WTC11 (cell line): ENCODE results near the gene TPTE2. TPM values are rescaled to one million over a fixed set of nuclear protein-coding genes. Genes with fewer than 3 reads are reported as not detected.

Experiments used
- ATAC-seq: fragments of 200-7000 bp; cut with Tn5 transposase; 2 replicates; pipeline ENCODE4 v1.10.0; 2021; ENCODE audit warnings: mild to moderate bottlenecking, moderate library complexity
- CTCF ChIA-PET: fragments of 300-600 bp; sonication (Branson Sonifier 250); formaldehyde crosslinking; loops from one replicate; lab custom pipeline; 2021; ENCODE audit warnings: antibody characterized with exemption; lab: Charles Lee
- POLR2A ChIA-PET: fragments of 350-600 bp; sonication (Branson Sonifier 250); formaldehyde crosslinking; loops from one replicate; lab custom pipeline; 2021; ENCODE audit warnings: antibody characterized with exemption; lab: Charles Lee
- DNase-seq: peaks from one replicate; pipeline ENCODE4 v3.0.0; 2021; ENCODE audit warnings: low spot score
- H3K27ac Mint-ChIP-seq: 2 replicates; pipeline ENCODE4 v1.8.0; 2021; ENCODE audit warnings: mixed read lengths
- H3K27me3 Mint-ChIP-seq: 2 replicates; pipeline ENCODE4 v1.8.0; 2021; ENCODE audit warnings: low read depth, mild to moderate bottlenecking, moderate library complexity, mixed read lengths
- H3K36me3 Mint-ChIP-seq: 2 replicates; pipeline ENCODE4 v1.8.0; 2021; ENCODE audit warnings: mixed read lengths
- H3K4me1 Mint-ChIP-seq: 2 replicates; pipeline ENCODE4 v1.8.0; 2022; ENCODE audit warnings: mixed read lengths
- H3K4me3 Mint-ChIP-seq: 2 replicates; pipeline ENCODE4 v1.8.0; 2021; ENCODE audit warnings: mild to moderate bottlenecking, moderate library complexity, mixed read lengths
- H3K9me3 Mint-ChIP-seq: 2 replicates; pipeline ENCODE4 v1.8.0; 2021; ENCODE audit warnings: mixed read lengths
- AFF4 ChIP-seq: sonication (generic); formaldehyde crosslinking; IDR thresholded peaks from 2 replicates; pipeline ENCODE4 v1.8.1; 2023; ENCODE audit warnings: mild to moderate bottlenecking, missing genetic modification reagents, borderline replicate concordance
- AR ChIP-seq: fragments of 250-450 bp; sonication (Bioruptor Pico); IDR thresholded peaks from 2 replicates; pipeline ENCODE4 v1.9.0; 2021; ENCODE audit warnings: mild to moderate bottlenecking
- ESRRA ChIP-seq: sonication (generic); formaldehyde crosslinking; IDR thresholded peaks from 2 replicates; pipeline ENCODE4 v1.8.1; 2022; ENCODE audit warnings: mild to moderate bottlenecking, missing genetic modification reagents, borderline replicate concordance
- HMGA2 ChIP-seq: fragments of 250-450 bp; sonication (Bioruptor Pico); IDR thresholded peaks from 2 replicates; pipeline ENCODE4 v1.4.0; 2021; ENCODE audit warnings: mild to moderate bottlenecking, moderate library complexity
- MYBL2 ChIP-seq: sonication (generic); formaldehyde crosslinking; IDR thresholded peaks from 2 replicates; pipeline ENCODE4 v1.8.1; 2023; ENCODE audit warnings: mild to moderate bottlenecking, moderate library complexity, missing genetic modification reagents
- NR3C1 ChIP-seq: sonication (generic); formaldehyde crosslinking; conservative IDR thresholded peaks from 2 replicates; pipeline ENCODE4 v1.8.1; 2023; ENCODE audit warnings: low read depth, mild to moderate bottlenecking, missing genetic modification reagents
- PRRX2 ChIP-seq: fragments of 250-450 bp; sonication (Bioruptor Pico); IDR thresholded peaks from 2 replicates; pipeline ENCODE4 v1.8.0; 2021; ENCODE audit warnings: mild to moderate bottlenecking
- USF2 ChIP-seq: sonication (generic); formaldehyde crosslinking; IDR thresholded peaks from 2 replicates; pipeline ENCODE4 v1.8.1; 2023; ENCODE audit warnings: mild to moderate bottlenecking, missing genetic modification reagents, moderate library complexity
- ZBTB21 ChIP-seq: sonication (generic); formaldehyde crosslinking; IDR thresholded peaks from 2 replicates; pipeline ENCODE4 v1.8.1; 2023; ENCODE audit warnings: mild to moderate bottlenecking, missing genetic modification reagents, borderline replicate concordance
- ZNF219 ChIP-seq: sonication (generic); formaldehyde crosslinking; IDR thresholded peaks from 2 replicates; pipeline ENCODE4 v1.8.0; 2023; ENCODE audit warnings: missing genetic modification reagents, mild to moderate bottlenecking, borderline replicate concordance
- ZNF416 ChIP-seq: fragments of 250-450 bp; sonication (Bioruptor Pico); IDR thresholded peaks from 2 replicates; pipeline ENCODE4 v1.9.0; 2021; ENCODE audit warnings: mild to moderate bottlenecking, inconsistent platforms
- ZNF425 ChIP-seq: fragments of 250-450 bp; sonication (Bioruptor Pico); conservative IDR thresholded peaks from 2 replicates; pipeline ENCODE4 v1.9.0; 2021; ENCODE audit warnings: mild to moderate bottlenecking
- total RNA-seq: library from RNA; stranded (reverse); gene quantifications from 3 replicates; pipeline ENCODE4 v1.2.3, GENCODE V29; 2021
- TF ChIP-seq, protein P1 (sequence below): sonication (generic); formaldehyde crosslinking; IDR thresholded peaks from 2 replicates; pipeline ENCODE4 v1.8.0; 2023; ENCODE audit warnings: mild to moderate bottlenecking, missing genetic modification reagents
- TF ChIP-seq, protein P2 (sequence below): sonication (generic); formaldehyde crosslinking; IDR thresholded peaks from 2 replicates; pipeline ENCODE4 v1.8.0; 2022; ENCODE audit warnings: mild to moderate bottlenecking, missing genetic modification reagents
- TF ChIP-seq, protein P3 (sequence below): fragments of 250-450 bp; sonication (Bioruptor Pico); IDR thresholded peaks from 2 replicates; pipeline ENCODE4 v1.9.0; 2021; ENCODE audit warnings: mild to moderate bottlenecking, borderline replicate concordance
- TF ChIP-seq, protein P4 (sequence below): sonication (generic); formaldehyde crosslinking; IDR thresholded peaks from 2 replicates; pipeline ENCODE4 v1.8.1; 2022; ENCODE audit warnings: missing genetic modification reagents, borderline replicate concordance

Gene TPTE2
- total RNA-seq, 1 experiment from 2014 or later: not detected

GRCh38 chr13:19519049-19519448, 42.3 kb downstream of the TPTE2 start:
- Mint-ChIP-seq H3K27ac (no peak overlapping the region), H3K4me1 (no peaks in the 10 kb centered on the region), H3K36me3 (peaks cover 55% of the 10 kb centered on the region), H3K9me3 (peaks cover 81% of the 10 kb centered on the region), H3K4me3 (no peak overlapping the region), H3K27me3 (peaks cover 3% of the 10 kb centered on the region; the same call in 1 of the 2 replicates)
- CTCF ChIA-PET: no interaction called here
- no peak for DNase-seq
- POLR2A ChIA-PET: no interaction called here
- ATAC-seq: no peak
- TF ChIP-seq, protein P1, sequence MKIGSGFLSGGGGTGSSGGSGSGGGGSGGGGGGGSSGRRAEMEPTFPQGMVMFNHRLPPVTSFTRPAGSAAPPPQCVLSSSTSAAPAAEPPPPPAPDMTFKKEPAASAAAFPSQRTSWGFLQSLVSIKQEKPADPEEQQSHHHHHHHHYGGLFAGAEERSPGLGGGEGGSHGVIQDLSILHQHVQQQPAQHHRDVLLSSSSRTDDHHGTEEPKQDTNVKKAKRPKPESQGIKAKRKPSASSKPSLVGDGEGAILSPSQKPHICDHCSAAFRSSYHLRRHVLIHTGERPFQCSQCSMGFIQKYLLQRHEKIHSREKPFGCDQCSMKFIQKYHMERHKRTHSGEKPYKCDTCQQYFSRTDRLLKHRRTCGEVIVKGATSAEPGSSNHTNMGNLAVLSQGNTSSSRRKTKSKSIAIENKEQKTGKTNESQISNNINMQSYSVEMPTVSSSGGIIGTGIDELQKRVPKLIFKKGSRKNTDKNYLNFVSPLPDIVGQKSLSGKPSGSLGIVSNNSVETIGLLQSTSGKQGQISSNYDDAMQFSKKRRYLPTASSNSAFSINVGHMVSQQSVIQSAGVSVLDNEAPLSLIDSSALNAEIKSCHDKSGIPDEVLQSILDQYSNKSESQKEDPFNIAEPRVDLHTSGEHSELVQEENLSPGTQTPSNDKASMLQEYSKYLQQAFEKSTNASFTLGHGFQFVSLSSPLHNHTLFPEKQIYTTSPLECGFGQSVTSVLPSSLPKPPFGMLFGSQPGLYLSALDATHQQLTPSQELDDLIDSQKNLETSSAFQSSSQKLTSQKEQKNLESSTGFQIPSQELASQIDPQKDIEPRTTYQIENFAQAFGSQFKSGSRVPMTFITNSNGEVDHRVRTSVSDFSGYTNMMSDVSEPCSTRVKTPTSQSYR (CRISPR knock-in tag): no peak
- TF ChIP-seq ZNF425 (CRISPR knock-in tag): no peak
- no peak for TF ChIP-seq PRRX2 (CRISPR knock-in tag)
- TF ChIP-seq HMGA2 (CRISPR knock-in tag): no peak
- TF ChIP-seq, protein P2, sequence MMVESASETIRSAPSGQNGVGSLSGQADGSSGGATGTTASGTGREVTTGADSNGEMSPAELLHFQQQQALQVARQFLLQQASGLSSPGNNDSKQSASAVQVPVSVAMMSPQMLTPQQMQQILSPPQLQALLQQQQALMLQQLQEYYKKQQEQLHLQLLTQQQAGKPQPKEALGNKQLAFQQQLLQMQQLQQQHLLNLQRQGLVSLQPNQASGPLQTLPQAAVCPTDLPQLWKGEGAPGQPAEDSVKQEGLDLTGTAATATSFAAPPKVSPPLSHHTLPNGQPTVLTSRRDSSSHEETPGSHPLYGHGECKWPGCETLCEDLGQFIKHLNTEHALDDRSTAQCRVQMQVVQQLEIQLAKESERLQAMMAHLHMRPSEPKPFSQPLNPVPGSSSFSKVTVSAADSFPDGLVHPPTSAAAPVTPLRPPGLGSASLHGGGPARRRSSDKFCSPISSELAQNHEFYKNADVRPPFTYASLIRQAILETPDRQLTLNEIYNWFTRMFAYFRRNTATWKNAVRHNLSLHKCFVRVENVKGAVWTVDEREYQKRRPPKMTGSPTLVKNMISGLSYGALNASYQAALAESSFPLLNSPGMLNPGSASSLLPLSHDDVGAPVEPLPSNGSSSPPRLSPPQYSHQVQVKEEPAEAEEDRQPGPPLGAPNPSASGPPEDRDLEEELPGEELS (CRISPR knock-in tag): no peak
- TF ChIP-seq, protein P3, sequence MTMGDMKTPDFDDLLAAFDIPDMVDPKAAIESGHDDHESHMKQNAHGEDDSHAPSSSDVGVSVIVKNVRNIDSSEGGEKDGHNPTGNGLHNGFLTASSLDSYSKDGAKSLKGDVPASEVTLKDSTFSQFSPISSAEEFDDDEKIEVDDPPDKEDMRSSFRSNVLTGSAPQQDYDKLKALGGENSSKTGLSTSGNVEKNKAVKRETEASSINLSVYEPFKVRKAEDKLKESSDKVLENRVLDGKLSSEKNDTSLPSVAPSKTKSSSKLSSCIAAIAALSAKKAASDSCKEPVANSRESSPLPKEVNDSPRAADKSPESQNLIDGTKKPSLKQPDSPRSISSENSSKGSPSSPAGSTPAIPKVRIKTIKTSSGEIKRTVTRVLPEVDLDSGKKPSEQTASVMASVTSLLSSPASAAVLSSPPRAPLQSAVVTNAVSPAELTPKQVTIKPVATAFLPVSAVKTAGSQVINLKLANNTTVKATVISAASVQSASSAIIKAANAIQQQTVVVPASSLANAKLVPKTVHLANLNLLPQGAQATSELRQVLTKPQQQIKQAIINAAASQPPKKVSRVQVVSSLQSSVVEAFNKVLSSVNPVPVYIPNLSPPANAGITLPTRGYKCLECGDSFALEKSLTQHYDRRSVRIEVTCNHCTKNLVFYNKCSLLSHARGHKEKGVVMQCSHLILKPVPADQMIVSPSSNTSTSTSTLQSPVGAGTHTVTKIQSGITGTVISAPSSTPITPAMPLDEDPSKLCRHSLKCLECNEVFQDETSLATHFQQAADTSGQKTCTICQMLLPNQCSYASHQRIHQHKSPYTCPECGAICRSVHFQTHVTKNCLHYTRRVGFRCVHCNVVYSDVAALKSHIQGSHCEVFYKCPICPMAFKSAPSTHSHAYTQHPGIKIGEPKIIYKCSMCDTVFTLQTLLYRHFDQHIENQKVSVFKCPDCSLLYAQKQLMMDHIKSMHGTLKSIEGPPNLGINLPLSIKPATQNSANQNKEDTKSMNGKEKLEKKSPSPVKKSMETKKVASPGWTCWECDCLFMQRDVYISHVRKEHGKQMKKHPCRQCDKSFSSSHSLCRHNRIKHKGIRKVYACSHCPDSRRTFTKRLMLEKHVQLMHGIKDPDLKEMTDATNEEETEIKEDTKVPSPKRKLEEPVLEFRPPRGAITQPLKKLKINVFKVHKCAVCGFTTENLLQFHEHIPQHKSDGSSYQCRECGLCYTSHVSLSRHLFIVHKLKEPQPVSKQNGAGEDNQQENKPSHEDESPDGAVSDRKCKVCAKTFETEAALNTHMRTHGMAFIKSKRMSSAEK (CRISPR knock-in tag): no peak
- TF ChIP-seq ZNF219 (CRISPR knock-in tag): no peak
- TF ChIP-seq AR (CRISPR knock-in tag): no peak
- TF ChIP-seq ESRRA (CRISPR knock-in tag): no peak
- no peak for TF ChIP-seq USF2 (CRISPR knock-in tag)
- TF ChIP-seq, protein P4, sequence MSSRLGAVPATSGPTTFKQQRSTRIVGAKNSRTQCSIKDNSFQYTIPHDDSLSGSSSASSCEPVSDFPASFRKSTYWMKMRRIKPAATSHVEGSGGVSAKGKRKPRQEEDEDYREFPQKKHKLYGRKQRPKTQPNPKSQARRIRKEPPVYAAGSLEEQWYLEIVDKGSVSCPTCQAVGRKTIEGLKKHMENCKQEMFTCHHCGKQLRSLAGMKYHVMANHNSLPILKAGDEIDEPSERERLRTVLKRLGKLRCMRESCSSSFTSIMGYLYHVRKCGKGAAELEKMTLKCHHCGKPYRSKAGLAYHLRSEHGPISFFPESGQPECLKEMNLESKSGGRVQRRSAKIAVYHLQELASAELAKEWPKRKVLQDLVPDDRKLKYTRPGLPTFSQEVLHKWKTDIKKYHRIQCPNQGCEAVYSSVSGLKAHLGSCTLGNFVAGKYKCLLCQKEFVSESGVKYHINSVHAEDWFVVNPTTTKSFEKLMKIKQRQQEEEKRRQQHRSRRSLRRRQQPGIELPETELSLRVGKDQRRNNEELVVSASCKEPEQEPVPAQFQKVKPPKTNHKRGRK (CRISPR knock-in tag): no peak
- TF ChIP-seq NR3C1: no peak
- TF ChIP-seq ZNF416 (CRISPR knock-in tag): no peak
- no peak for TF ChIP-seq AFF4
- no peak for TF ChIP-seq MYBL2 (CRISPR knock-in tag)
- TF ChIP-seq ZBTB21 (CRISPR knock-in tag): no peak
